ENCODE data around the gene VARS2.

DNA sequence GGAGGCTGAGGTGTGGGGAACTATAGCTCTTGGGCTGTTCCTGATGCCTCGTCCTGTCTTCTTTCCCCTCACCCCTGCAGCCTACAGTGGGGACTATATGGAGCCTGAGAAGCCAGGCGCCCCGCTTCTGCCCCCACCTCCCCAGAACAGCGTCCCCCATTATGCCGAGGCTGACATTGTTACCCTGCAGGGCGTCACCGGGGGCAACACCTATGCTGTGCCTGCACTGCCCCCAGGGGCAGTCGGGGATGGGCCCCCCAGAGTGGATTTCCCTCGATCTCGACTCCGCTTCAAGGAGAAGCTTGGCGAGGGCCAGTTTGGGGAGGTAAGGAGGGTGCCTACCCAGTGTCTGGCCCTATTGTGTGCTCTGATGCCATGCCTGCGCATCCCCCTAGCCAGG is 17.5 kb upstream of the VARS2 start:
- TF ChIP-seq, protein P1, sequence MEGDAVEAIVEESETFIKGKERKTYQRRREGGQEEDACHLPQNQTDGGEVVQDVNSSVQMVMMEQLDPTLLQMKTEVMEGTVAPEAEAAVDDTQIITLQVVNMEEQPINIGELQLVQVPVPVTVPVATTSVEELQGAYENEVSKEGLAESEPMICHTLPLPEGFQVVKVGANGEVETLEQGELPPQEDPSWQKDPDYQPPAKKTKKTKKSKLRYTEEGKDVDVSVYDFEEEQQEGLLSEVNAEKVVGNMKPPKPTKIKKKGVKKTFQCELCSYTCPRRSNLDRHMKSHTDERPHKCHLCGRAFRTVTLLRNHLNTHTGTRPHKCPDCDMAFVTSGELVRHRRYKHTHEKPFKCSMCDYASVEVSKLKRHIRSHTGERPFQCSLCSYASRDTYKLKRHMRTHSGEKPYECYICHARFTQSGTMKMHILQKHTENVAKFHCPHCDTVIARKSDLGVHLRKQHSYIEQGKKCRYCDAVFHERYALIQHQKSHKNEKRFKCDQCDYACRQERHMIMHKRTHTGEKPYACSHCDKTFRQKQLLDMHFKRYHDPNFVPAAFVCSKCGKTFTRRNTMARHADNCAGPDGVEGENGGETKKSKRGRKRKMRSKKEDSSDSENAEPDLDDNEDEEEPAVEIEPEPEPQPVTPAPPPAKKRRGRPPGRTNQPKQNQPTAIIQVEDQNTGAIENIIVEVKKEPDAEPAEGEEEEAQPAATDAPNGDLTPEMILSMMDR (IDR thresholded peaks at IDR 0.05; ENCODE audit: low read depth, low read length): no peak
- TF ChIP-seq EZH2phosphoT487 (IDR thresholded peaks at IDR 0.05; ENCODE audit: low read depth): no peak
